Fibroblast of lung (primary cell): Measurements from ENCODE around the gene STMN3. TPM values are rescaled to one million over a fixed set of nuclear protein-coding genes. Genes with fewer than 3 reads are reported as not detected.
A peak's percentile ranks its signal among the peaks of the same experiment; 100 is the strongest.

Experiments
- DNase-seq, 2 donors: peaks; one replicate each; pipeline versions ENCODE4 v3.0.0 to v3.0.0-alpha.2; 2010; ENCODE audit warnings: low read depth in 2 of 2
- H2AFZ ChIP-seq: 2 replicates; pipeline ENCODE4 v1.5.1; 2012; ENCODE audit warnings: low read length, control low read depth, inconsistent platforms
- H3K27ac ChIP-seq: 2 replicates; pipeline ENCODE4 v1.5.1; 2011; ENCODE audit warnings: low read length, control low read depth; ENCODE audit not compliant: insufficient read depth
- H3K27me3 ChIP-seq: 2 replicates; pipeline ENCODE4 v1.5.1; 2011; ENCODE audit warnings: mild to moderate bottlenecking, low read length; ENCODE audit not compliant: control insufficient read depth, insufficient read depth
- H3K36me3 ChIP-seq: 2 replicates; pipeline ENCODE4 v1.5.1; 2011; ENCODE audit warnings: low read length; ENCODE audit not compliant: control insufficient read depth, insufficient read depth
- H3K4me1 ChIP-seq: 2 replicates; pipeline ENCODE4 v1.5.1; 2011; ENCODE audit warnings: low read length; ENCODE audit not compliant: control insufficient read depth, insufficient read depth; ENCODE audit errors: extremely low read depth
- H3K4me2 ChIP-seq: 2 replicates; pipeline ENCODE4 v1.5.1; 2011; ENCODE audit warnings: low read length, control low read depth; ENCODE audit not compliant: insufficient read depth; ENCODE audit errors: extremely low read depth
- H3K4me3 ChIP-seq, 4 experiments: fragments of 200-600 bp in 1 of 4; sonication (generic) in 1 of 4; replicated peaks in 1 of 4; 2 replicates each; pipeline ENCODE4 v1.5.1; 2011 to 2016; ENCODE audit warnings: low read length in 4 of 4, low read depth in 3 of 4, mild to moderate bottlenecking in 3 of 4, control low read depth in 2 of 4, inconsistent platforms in 1 of 4, mixed read lengths in 1 of 4; ENCODE audit not compliant: insufficient read depth in 1 of 4; ENCODE audit errors: control extremely low read depth in 1 of 4
- H3K79me2 ChIP-seq: 2 replicates; pipeline ENCODE4 v1.5.1; 2012; ENCODE audit warnings: mild to moderate bottlenecking, low read length, inconsistent platforms; ENCODE audit not compliant: control insufficient read depth, insufficient read depth
- H3K9ac ChIP-seq: 2 replicates; pipeline ENCODE4 v1.5.1; 2011; ENCODE audit warnings: mild to moderate bottlenecking, low read length, control low read depth; ENCODE audit not compliant: insufficient read depth
- H3K9me3 ChIP-seq: 2 replicates; pipeline ENCODE4 v1.5.1; 2012; ENCODE audit warnings: low read depth, low read length; ENCODE audit not compliant: control insufficient read depth, insufficient read depth
- H4K20me1 ChIP-seq: 2 replicates; pipeline ENCODE4 v1.5.1; 2011; ENCODE audit warnings: low read length; ENCODE audit not compliant: control insufficient read depth, insufficient read depth; ENCODE audit errors: extremely low read depth
- EZH2 ChIP-seq: IDR thresholded peaks from 2 replicates; pipeline ENCODE4 v1.5.1; 2012; ENCODE audit warnings: low read length, control low read depth, mild to moderate bottlenecking; ENCODE audit errors: missing control alignments
- polyA plus RNA-seq, 2 donors: library from polyadenylated mRNA; depleted of rRNA in 1 of 2; stranded (reverse) in 1 of 2; unstranded in 1 of 2; fragments of >200 nt; gene quantifications; 2 replicates each; pipeline ENCODE4 v1.2.1, GENCODE V29; 2011 to 2012; ENCODE audit warnings: missing spikeins in 1 of 2
- total RNA-seq: library from RNA; depleted of rRNA; stranded (reverse); fragments of >200 nt; gene quantifications from 2 replicates; pipeline ENCODE4 v1.2.1, GENCODE V29; 2014
- TF ChIP-seq, protein P1 (sequence below), 2 donors: IDR thresholded peaks in 1 of 2; conservative IDR thresholded peaks in 1 of 2; 1 replicate in 1 of 2; 2 replicates in 1 of 2; pipeline ENCODE4 v1.5.1; 2011 to 2012; ENCODE audit warnings: low read length in 2 of 2, control low read depth in 1 of 2, inconsistent platforms in 1 of 2, low read depth in 1 of 2, mild to moderate bottlenecking in 1 of 2

STMN3 gene
- total and polyA plus RNA-seq, 2 donors (not counting 1 experiment from before 2014, with no cell fraction given) = 3.7 to 34.3 TPM

DNA sequence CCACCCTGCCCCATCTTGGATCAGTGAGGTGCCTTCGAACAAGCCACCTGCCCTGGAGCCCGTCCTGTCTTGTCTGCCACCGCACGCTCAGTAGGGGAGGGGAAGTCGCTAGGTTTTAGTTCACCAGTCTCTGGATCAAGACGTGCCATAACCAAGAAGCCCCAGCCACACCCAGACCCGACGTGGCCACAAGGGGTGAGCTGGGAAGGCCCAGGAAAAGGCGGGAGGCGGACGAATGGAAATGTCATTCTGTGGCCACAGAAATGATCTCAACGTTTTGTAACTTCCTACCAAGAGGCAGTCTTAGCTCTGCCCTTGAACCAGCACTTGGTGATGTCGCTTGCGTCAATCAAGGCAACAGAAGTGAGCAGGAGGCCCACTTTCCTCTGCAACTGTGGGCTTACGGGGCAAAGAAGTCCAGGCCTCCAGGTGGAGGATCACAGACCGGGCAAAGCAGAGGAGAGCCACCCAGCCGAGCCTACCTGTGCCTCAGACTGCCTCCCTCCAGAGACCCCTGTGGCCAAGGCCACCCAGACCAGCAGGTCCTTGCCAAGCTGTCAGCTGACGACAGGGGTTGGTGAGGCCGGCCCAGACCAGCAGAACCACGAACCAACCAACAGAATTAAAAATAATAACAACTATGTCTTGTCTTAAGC is 40.8 kb downstream of the STMN3 start:
- no peak for TF ChIP-seq EZH2
- Histone ChIP-seq H3K4me2 (no peak overlapping the region), H3K4me1 (no peaks in the 10 kb centered on the region), H3K79me2 (peaks cover 15% of the 10 kb centered on the region), H2AFZ (no peak overlapping the region), H3K36me3 (peaks cover 2% of the 10 kb centered on the region), H3K4me3 (no peak overlapping the region), H3K9ac (no peak overlapping the region), H3K27ac (no peak overlapping the region), H3K9me3 (no peaks in the 10 kb centered on the region), H3K27me3 (no peaks in the 10 kb centered on the region), H4K20me1 (no peaks in the 10 kb centered on the region)
- peak; percentile 8 to 31 for DNase-seq

- Histone ChIP-seq H3K27me3 (no peaks in the 10 kb centered on the region), H3K27ac (no peak overlapping the region), H3K9ac (no peak overlapping the region), H2AFZ (no peak overlapping the region), H3K4me3 (no peak overlapping the region), H3K9me3 (no peaks in the 10 kb centered on the region), H3K4me2 (no peak overlapping the region), H3K4me1 (no peaks in the 10 kb centered on the region), H4K20me1 (no peaks in the 10 kb centered on the region), H3K36me3 (peaks cover 2% of the 10 kb centered on the region), H3K79me2 (peaks cover 15% of the 10 kb centered on the region)
- DNase-seq = no peak
- TF ChIP-seq, protein P1, sequence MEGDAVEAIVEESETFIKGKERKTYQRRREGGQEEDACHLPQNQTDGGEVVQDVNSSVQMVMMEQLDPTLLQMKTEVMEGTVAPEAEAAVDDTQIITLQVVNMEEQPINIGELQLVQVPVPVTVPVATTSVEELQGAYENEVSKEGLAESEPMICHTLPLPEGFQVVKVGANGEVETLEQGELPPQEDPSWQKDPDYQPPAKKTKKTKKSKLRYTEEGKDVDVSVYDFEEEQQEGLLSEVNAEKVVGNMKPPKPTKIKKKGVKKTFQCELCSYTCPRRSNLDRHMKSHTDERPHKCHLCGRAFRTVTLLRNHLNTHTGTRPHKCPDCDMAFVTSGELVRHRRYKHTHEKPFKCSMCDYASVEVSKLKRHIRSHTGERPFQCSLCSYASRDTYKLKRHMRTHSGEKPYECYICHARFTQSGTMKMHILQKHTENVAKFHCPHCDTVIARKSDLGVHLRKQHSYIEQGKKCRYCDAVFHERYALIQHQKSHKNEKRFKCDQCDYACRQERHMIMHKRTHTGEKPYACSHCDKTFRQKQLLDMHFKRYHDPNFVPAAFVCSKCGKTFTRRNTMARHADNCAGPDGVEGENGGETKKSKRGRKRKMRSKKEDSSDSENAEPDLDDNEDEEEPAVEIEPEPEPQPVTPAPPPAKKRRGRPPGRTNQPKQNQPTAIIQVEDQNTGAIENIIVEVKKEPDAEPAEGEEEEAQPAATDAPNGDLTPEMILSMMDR (conservative IDR thresholded peaks at IDR 0.05 in 1 of 2, IDR thresholded peaks at IDR 0.05 in 1 of 2; ENCODE audit: low read depth in 1 of 2, low read length in 2 of 2) = no peak
- no peak for TF ChIP-seq EZH2
Measured at GRCh38 chr20:63611646-63612045, 41.6 kb downstream of the STMN3 start.

DNA sequence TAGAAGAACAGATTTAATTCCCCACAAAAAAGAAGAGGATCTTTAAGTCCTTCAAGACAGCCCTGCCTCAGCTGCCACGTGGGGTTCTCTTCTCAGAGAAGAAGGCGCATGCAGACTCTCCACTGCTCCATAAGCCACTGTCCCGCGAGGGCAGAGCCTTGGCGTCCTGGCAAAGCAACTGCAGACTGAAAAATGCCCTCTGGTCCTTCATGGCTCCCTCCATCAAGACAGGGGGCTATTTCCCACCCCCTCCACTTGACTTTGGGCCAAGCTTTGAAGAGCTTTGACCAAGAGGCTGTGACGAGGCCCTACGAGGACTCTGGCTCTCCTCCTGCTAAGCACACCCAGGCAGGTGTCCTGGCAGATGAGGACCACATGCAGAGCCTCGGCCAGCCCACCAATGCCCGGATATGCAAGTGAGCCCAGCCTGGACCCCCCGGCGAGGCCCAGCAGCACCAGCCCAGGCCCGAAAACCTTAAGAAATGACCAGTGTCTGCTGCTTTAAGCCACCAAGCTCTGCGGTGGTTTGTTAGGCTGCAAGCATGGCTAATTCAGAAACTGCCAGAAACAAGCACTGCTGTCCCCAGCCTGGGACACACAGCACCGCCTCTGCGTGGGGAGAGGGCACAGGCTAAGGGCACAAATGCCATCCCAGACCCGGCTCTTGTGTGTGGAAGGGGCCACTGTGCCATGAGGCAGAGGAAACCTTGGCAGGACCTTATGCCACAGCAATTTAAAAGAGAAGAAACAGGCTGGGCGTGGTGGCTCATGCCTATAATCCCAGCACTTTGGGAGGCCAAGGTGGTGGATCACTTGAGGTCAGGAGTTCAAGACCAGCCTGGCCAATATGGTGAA is 42.4 kb downstream of the STMN3 start:
- Histone ChIP-seq H4K20me1 (no peaks in the 10 kb centered on the region), H3K27ac (no peak overlapping the region), H3K4me1 (no peaks in the 10 kb centered on the region), H3K27me3 (no peaks in the 10 kb centered on the region), H3K36me3 (peaks cover 2% of the 10 kb centered on the region), H2AFZ (no peak overlapping the region), H3K79me2 (peaks cover 15% of the 10 kb centered on the region), H3K4me2 (no peak overlapping the region), H3K4me3 (no peak overlapping the region), H3K9ac (no peak overlapping the region), H3K9me3 (no peaks in the 10 kb centered on the region)
- no peak for TF ChIP-seq EZH2
- TF ChIP-seq, protein P1 (conservative IDR thresholded peaks at IDR 0.05 in 1 of 2, IDR thresholded peaks at IDR 0.05 in 1 of 2; ENCODE audit: low read depth in 1 of 2, low read length in 2 of 2) = no peak
- no peak for DNase-seq
